Measurements from ENCODE around the gene JAKMIP2.
A peak's percentile ranks its signal among the peaks of the same experiment; 100 is the strongest.
"Not testable (repeated sequence)": the region's sequence is repeated elsewhere in the genome, so short reads cannot be mapped to it uniquely, and the experiment has no call there.

The JAKMIP2 gene

DNA sequence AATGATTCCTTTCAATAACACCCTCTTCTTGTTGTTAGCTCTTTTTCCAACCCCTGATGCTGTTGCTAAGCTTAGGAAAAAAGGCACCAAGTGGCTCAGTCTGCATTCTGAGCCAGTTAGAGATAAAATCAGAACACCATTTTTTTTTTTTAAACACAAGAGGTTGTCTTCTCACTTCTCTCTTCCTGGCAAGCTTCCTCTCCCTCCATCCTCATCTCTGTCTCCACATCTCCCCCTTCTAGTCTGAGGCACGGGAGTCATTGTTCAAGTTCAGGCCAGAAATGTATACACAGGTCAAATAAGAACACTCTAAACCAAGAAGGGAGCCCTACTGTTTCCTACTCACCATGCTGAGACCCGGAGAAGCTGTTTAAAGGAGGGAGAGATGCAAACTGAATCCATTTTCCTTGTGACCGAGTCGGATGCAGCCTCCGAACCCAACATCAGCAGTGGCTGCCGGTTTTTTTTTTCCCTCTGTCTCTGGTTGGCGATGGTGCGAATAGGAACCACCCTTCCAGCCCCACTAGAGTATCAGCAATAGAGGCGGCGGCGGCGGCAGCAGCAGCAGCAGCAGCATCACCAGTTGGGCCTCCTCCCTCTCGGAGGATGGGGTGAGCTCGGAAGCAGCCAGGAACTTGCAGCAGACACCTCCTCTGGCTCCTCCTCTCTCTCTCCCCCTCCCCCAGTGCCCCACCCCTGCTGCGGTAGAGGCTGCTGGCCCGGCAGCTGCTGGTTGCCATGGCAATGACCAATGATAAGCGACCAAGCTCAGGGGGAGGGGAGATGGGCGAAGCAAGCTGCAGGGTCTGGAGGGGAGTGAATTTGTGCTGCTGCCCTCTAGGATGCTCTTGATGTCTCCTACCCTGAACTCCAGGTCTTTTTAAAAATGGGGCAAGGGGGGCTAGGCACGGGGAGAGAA is at the start of gene JAKMIP2:
Gene JAKMIP2, minus strand, starts transcription at position 619 of the 919 bp plus-strand sequence. CDS start 110,922 bp downstream, outside the sequence.
- peak; percentile 73 for DNase-seq (ENCODE audit: low read depth)

DNA sequence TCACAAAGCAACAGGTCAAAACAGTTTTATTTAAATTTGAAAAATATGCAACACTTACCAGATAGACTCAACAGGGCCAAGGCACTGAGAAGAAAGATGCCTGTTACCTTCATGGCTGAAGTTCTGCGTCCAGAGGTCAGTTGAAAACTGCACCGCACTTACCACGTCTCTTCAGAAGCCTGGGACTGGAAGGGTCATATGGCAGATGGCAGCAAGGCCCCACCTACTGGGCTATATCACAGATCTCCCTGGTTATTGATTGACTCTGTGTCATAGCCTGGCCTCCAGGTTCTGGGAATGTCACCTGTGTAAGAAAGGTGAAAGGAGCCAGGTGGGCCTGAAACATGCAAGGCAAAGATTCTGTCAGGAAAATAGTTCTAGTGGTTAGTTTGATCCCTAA is 48.9 kb upstream of the JAKMIP2 start, which contains the start of gene SPINK1:
Gene SPINK1, minus strand, starts transcription at position 207 of the 400 bp plus-strand sequence. Its CDS starts 94 bp downstream, at position 113.
- DNase-seq (ENCODE audit: low read depth): no peak

DNA sequence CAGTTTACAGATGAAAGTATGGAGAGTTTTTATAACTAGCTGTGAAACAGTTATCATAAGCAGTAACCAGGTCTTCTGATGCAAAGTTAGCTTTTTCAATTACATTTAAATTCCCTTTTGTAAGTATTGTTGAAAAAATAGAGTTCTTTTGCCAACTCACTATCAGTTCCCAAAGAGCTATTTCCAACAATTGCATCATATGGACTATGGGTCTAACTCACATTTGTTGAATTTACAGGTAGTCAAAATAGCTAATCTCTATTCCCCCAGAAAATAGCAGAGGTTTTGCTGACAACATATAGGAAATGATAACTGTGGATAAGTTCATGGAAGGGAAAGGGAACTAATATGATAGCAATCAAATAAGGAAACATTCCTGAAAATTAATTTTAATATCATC is 47.5 kb upstream of the JAKMIP2 start:
- DNase-seq (ENCODE audit: low read depth): no peak

DNA sequence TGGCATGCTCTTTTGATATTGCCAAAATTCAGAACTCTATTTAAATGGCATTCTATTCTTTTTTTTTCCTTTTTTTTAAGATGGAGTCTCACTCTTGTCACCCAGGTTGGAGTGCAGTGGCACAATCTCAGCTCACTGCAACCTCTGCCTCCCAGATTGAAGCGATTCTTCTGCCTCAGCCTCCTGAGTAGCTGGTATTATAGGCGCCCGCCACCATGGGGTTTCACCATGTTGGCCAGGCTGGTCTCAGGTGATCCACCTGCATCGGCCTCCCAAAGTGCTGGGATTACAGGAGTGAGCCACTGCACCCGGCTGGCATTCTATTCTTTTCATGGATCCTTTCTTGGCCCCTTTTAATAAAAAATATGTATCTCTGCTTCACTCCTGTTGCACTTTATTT is 44.5 kb upstream of the JAKMIP2 start:
- DNase-seq (ENCODE audit: low read depth): not testable (repeated sequence)

DNA sequence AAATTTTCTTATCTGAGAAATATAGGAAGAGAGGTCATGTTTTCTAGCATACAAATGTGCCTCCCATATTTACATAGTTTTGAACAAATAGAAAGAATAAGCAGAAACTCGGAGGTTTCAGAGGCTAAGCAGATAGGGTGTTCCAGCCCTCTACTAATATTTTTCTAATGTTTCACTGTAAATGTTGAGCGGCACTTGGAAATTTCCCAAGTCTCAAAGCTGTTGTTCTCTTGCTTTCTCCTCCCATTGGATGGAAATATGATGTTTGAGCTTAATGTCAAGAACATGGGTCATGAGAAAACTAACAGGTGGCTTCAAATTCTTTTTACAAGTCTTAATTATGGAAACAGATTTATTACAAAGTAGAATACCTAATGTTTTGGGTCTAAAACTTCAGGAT is 43.8 kb upstream of the JAKMIP2 start:
- no peak for DNase-seq (ENCODE audit: low read depth)

DNA sequence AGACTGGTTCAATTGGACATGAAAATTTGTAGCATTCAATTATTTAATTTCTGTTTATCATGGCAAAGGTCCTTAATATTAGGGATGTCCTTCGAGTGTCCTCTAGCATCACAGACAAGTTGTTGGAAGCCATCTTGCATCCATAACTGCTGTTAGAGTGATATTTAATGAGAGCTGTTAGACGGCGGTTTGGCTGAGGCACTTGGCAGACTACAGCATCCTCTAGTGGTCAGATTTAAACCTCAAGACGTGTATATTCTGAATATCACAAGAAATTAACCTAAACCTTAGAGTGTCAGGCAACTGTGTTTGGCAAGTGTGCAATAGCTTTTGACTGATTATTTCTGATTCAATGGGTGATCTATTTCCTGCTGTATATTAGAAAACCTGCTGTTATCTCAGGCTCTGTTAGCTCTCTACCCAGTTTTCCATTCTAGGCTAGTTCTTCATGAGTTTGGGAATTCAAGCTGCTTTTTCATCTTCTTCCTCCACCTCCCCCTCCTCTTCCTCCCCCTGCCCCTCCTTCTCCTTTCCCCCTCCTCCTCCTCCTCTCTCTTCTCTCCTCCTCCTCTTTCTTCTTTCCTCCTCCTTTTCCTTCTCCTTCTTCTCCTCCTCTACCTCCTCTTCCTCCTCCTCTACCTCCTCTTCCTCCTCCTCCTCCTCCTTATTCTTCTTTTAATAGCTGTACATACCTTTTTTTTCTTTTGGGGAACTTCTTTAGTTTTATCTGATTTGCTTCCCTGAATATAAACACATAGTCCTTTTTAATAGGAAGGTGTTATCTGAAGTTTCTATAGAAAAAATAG is 40.4 kb upstream of the JAKMIP2 start:
- DNase-seq (ENCODE audit: low read depth): peak; percentile 10

DNA sequence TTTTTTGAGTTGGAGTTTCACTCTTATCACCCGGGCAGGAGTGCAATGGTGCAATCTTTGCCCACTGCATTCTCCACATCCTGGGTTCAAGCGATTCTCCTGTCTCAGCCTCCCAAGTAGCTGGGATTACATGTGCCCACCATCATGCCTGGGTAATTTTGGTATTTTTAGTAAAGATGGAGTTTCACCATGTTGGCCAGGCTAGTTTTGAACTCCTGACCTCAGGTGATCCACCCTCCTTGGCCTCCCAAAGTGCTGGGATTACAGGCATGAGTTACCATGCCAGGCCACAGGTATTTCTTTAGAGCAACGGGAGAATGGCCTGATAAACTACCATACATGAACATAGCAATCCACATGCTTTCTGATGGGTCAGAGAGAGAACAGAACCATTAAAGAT is 39.7 kb upstream of the JAKMIP2 start:
- DNase-seq (ENCODE audit: low read depth): not testable (repeated sequence)

DNA sequence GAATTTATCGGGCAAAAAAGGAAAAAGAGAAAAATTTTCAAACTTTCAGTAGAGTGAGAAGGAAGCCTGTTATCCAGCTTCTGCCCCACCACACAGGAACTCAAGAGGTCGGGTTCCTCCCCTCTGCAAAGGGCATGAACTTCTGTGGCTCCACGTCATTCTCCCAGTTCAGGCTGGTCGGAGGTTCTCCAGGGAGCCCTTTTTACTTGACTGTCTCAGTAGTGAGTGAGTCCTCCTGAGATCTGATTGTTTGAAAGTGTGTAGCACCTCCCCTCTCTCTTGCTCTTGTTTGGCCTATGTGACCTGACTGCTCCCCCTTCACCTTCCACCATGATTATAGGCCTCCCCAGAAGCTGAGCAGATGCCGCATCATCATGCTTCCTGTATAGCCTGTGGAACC is 39.2 kb upstream of the JAKMIP2 start:
- no peak for DNase-seq (ENCODE audit: low read depth)

DNA sequence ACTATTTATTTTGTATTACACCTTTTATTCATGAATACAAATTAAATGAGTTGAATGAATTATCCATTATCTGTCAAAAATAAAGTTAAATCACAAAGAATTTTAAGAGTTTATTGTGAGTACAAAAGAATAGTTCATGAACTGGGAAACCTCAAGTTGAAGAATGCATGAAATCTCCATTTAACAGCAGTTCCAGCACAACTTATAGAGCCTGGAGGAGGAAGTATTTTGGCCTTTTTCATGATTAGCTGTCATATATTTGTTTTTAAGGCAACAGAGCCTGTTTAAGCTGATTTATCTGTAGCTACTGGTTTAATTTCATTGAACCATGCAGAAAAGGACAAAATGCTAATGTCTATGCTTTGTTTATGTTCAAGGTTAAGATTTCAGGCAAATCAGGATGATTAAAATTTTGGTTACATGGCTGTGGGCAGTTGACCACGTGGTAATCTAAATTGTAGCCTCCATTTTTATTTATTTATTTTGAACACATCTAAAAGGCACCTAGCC is 36.8 kb upstream of the JAKMIP2 start:
- DNase-seq (ENCODE audit: low read depth): no peak

DNA sequence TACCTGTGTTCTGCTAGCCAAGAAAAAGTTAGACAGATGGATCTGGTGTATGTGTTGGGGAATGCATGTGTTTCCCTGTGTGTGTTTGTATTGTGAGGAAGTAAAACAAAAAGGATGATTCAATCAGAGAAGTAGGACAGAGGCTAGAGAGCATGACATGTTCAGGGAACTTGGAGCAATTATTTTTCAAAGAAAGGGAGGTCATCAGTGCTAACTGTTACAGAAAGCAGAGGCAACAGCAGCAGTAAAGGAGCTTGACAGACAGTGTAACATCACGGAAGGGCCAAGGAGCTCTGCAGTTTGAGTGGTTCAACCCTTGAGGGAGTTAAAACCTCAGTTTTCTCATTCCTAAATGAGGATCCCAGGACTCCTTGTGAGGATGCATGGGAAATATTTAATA is 35.8 kb upstream of the JAKMIP2 start:
- no peak for DNase-seq (ENCODE audit: low read depth)

DNA sequence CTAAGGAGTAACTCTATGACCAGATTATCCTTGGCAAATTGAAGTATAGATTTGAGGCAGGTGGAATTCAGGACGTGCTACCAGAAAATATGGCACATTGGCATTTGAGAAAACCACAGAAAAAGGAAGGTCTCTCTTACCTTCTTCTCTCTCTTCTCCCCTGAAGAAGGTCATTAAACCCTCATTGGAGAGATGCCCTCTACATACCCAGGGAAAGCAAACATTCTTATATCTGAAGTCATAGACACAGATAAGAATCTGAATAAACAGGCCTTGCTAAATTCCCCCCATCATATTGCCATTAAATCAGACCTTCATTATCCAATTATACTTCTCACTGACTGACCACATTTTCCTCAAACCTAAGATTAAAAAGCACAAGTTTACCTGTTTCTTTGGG is 31.2 kb upstream of the JAKMIP2 start:
- no peak for DNase-seq (ENCODE audit: low read depth)

DNA sequence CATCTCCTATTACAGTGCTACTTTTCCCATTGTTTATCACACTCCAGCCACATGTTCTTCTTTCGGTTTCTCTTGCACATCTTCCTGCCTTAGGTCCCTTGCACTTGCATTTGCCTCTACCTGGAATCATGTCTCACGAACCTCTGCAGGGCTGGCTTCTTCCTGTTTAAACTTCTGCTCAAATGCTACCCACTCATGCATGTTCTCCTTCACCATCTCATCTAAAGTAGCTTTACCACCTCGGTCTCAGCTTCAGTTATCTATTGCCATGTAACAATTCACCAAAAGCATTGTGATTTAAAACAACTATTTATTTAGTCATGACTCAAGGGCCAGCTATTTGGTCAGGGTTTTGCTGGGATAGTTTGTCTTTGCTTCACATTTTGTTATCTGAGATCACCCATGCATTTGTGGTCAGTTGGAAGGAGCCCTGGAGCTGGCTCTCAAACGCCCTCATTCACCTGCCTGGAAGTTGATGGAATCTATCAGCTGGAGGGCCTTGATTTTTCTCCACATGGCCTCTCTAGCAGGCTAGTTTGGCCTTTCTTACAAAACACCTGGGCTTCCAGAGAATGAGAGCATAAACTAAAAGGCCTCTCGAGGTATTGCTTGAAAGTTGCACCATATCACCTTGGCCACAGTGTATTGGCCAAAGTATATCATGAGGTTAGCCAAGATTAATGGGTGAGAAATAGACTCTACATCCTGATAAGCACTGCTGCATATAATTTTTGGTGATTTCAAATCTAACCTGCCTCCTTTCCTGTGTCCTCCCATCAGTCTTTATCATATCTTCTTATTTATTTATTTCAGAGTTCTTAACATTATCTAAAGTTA is 27.5 kb upstream of the JAKMIP2 start:
- DNase-seq (ENCODE audit: low read depth): no peak

DNA sequence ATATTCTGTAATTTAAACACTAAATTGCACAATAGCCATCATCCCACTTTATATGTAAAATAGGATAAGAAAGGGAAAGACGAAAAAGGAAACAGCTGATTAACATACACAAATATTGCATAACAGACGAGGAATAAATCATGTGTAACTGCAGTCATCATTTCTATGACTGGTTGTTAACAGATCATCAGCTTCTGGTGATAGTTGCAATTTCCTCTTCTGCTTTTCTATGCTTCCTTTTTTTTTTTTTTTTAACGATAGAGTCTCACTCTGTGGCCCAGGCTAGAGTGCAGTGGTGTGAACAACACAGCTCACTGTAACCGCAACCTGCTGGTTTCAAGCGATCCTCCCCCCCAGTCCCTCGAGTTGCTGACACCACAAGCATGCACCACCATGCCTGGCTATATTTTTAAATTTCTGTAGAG is 22.5 kb upstream of the JAKMIP2 start:
- DNase-seq (ENCODE audit: low read depth): no peak

DNA sequence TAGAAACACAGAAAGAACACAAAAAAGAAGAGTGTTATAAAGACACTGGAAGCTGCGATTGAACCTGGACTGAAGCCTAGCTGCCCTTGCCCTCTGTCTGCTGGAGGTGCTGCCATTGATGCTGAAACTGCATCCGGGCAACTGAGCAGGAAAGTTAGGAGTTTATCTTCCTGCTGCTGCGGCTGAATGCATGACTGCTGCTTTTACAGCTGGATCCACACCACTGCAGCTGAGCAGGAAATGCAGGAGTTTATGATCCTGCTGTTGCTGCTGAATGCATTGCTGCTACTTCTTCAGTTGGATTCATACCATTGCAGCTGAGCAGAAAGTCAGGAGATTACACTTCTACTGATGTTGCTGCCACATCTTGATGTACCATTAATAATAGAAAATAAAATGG is 21.8 kb upstream of the JAKMIP2 start:
- DNase-seq (ENCODE audit: low read depth): no peak

DNA sequence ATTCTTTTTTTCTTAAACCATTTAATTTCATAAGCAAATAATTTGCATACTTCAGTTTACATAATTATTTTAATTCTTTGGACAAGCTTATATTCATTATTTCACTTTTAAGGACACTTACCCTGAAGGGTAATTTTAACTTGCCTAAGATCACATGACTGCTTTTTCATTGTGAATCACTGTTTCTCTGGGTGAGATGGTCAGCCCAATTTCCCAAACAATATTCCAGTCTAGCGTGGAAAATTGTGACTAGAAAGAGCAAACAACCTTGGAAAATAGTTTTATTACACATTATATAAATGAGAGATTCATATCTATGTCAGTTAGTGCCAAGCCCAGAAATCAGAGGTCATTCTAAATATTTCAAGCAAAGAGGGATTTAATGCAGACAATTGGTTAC is 21.4 kb upstream of the JAKMIP2 start:
- DNase-seq (ENCODE audit: low read depth): no peak

DNA sequence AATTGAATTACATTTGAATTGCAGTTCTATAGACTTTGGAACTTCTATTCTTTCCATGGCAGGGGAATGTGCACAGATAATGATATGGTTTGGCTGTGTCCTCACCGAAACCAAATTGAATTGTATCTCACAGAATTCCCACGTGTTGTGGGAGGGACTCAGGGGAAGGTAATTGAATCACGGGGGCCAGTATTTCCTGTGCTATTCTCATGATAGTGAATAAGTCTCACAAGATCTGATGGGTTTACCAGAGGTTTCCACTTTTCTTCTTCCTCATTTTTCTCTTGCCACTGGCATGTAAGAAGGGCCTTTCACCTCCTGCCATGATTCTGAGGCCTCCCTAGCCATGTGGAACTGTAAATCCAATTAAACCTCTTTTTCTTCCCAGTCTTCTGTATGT is 20.6 kb upstream of the JAKMIP2 start:
- DNase-seq (ENCODE audit: low read depth): not testable (repeated sequence)

DNA sequence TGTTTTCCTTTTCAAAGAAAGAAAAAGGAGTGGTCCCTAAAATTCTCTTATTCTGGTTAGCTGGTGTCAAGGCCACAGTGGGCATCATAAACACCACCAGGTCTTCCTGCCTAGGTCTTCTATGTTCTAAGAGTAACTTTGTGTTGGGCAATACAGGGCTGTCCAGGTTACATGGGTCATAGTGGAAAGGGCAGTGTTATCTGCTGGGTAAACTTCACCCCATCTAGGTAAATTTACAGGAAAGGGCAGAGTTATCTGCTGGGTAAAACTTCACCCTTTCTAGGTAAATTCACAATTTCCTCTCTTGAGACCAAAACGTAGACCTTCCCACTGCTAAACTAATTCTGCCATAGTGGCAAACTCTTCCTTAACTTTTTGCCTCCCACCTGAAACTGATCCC is 18.9 kb upstream of the JAKMIP2 start:
- DNase-seq (ENCODE audit: low read depth): no peak

DNA sequence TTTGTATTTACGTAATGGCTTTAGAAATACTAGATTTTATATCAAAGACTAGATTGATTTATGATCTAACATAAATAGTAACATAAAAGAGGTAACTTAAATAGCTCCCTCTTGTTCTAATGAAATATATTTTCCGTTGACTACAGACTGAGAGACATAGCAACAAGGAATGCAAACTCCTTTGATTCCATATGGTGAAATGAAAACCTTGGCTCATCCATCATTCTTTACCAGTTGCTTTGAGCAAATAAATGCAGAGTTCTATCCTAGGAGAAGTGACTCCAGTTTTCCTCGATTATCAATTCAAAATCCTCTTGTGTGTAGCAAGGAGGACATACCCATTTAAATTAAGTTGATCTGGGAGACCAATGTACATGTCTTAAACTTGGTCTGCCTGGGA is 18.0 kb upstream of the JAKMIP2 start:
- no peak for DNase-seq (ENCODE audit: low read depth)

DNA sequence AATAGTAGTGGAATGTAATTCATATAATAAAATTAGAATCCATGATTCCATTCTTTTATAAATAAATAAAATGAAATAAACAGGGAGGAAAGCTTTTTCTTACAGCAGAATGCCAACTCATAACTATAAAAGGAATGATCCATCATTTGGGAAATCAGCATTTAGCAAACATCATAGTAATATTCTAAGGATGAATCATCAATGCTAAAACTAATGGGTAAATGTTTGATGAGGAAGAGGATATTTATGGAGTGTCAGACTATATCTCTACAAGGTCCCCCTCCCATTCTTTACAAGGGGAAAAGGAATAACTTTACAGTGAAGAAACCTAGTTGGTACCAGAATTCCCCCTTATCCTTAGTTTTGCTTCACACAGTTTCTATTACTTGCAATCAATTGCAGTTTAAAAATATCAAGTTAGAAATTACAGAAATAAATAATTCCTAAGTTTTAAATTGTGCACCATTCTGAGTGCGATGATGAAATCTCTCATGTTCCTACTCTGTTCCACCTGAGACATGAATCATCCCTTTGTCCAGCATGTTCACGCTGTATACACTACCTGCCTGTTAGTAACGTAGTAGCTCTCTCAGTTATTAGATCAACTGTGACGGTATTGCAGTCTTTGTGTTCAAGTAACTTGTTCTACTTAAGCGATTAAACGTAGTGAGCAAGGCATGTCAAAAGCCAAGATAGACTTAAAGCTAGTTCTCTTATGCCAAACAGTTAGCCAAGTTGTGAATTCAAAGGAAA is 14.2 kb upstream of the JAKMIP2 start:
- DNase-seq (ENCODE audit: low read depth): no peak

DNA sequence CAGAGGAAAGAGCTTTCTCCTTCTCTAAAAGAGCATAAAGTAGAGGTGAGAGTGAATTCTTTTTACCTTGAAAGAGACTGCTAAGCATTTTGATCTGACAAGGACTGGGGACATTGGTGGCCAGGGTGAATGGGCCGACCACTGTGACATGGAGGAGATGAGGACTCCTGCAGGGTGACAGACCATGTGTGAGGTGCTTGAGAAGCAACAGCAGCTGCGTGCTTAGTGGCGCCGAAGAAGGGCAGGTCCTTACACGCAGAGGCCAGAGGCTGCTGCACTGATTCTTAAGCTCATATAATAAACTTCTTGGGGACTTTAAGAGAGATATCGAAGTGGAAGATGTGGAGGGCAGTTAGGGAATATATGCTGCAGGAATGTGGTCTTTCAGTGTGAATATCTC is 8.7 kb upstream of the JAKMIP2 start:
- DNase-seq (ENCODE audit: low read depth): no peak

DNA sequence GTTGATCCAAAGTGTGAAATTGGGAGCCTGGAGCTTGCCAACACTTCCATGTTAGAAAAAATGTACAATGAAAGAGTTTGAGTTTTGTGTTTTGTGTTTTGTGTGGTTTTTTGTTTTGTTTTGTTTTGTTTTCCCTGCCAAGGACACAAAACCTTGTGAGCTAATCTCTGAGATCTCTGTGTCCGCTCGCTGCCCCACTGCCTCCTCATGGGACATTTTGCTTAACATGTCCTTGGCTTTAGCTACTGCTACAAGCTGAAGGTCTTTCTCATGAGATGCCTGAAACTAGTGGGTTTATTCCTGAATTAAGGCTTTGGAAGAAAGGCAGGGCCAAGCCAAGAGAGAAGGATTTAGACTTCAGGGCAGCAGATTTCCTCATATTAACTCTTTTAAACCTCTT is 7.3 kb upstream of the JAKMIP2 start:
- DNase-seq (ENCODE audit: low read depth): no peak

Data from activated T-cell treated with anti-CD3 and anti-CD28 coated beads for 24 hours (primary cell).